ENCODE data around the gene CYP4V2. TPM values are rescaled to one million over a fixed set of nuclear protein-coding genes. Genes with fewer than 3 reads are reported as not detected.

The CYP4V2 gene
- total RNA-seq, 1 donor from 2014 or later: 13.3 TPM

DNA sequence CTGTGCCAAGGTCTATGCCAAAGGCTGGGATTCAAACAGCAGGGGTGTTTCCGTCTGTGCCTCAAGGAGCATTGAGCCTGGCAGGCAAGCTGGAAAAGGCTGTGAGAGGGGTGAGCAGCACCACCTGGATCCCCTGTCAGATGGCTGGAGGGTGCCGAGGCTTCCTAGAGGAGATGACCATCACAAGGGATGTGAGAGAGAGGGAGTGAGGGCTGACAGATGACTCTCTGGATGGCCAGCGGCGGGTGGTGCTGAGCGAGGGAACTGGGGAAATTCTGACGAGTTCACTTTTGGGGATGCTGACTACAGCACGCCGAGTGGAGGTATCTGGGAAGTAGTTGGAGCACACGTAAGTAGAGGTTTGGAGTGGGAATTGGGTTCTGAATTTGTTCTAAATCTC lies 22.6 kb upstream of the CYP4V2 start:
- H3K4me1 Mint-ChIP-seq (ENCODE audit: low read depth): no peaks in the 10 kb centered on the region
- no peaks in the 10 kb centered on the region for H3K27me3 Mint-ChIP-seq (ENCODE audit: low read depth)
- no peak overlapping the region for H3K4me3 Mint-ChIP-seq (ENCODE audit: unreplicated experiment)
- TF ChIP-seq, protein P1, sequence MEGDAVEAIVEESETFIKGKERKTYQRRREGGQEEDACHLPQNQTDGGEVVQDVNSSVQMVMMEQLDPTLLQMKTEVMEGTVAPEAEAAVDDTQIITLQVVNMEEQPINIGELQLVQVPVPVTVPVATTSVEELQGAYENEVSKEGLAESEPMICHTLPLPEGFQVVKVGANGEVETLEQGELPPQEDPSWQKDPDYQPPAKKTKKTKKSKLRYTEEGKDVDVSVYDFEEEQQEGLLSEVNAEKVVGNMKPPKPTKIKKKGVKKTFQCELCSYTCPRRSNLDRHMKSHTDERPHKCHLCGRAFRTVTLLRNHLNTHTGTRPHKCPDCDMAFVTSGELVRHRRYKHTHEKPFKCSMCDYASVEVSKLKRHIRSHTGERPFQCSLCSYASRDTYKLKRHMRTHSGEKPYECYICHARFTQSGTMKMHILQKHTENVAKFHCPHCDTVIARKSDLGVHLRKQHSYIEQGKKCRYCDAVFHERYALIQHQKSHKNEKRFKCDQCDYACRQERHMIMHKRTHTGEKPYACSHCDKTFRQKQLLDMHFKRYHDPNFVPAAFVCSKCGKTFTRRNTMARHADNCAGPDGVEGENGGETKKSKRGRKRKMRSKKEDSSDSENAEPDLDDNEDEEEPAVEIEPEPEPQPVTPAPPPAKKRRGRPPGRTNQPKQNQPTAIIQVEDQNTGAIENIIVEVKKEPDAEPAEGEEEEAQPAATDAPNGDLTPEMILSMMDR (IDR thresholded peaks at IDR 0.05): no peak
- H3K36me3 Mint-ChIP-seq (ENCODE audit: low read depth): peaks cover 4% of the 10 kb centered on the region
- DNase-seq (ENCODE audit: low spot score): no peak
- no peaks in the 10 kb centered on the region for H3K9me3 Mint-ChIP-seq (ENCODE audit: low read depth)
- no peak overlapping the region for H3K27ac Mint-ChIP-seq (ENCODE audit: unreplicated experiment)

GRCh38 chr4:186169333-186169944 lies 21.9 kb upstream of the CYP4V2 start:
- H3K9me3 Mint-ChIP-seq (ENCODE audit: low read depth): no peaks in the 10 kb centered on the region
- no peak overlapping the region for H3K4me3 Mint-ChIP-seq (ENCODE audit: unreplicated experiment)
- no peaks in the 10 kb centered on the region for H3K4me1 Mint-ChIP-seq (ENCODE audit: low read depth)
- H3K27me3 Mint-ChIP-seq (ENCODE audit: low read depth): no peaks in the 10 kb centered on the region
- H3K36me3 Mint-ChIP-seq (ENCODE audit: low read depth): peaks cover 3% of the 10 kb centered on the region
- TF ChIP-seq, protein P1 (IDR thresholded peaks at IDR 0.05): no peak
- no peak for DNase-seq (ENCODE audit: low spot score)
- no peak overlapping the region for H3K27ac Mint-ChIP-seq (ENCODE audit: unreplicated experiment)

- Mint-ChIP-seq H3K4me3 (ENCODE audit: unreplicated experiment) (no peak overlapping the region), H3K9me3 (ENCODE audit: low read depth) (no peaks in the 10 kb centered on the region), H3K36me3 (ENCODE audit: low read depth) (peaks cover 2% of the 10 kb centered on the region), H3K4me1 (ENCODE audit: low read depth) (no peaks in the 10 kb centered on the region), H3K27ac (ENCODE audit: unreplicated experiment) (no peak overlapping the region), H3K27me3 (ENCODE audit: low read depth) (no peaks in the 10 kb centered on the region)
- no peak for DNase-seq (ENCODE audit: low spot score)
- TF ChIP-seq, protein P1 (IDR thresholded peaks at IDR 0.05): no peak
Observed at GRCh38 chr4:186169945-186170802, 21.2 kb upstream of the CYP4V2 start.

GRCh38 chr4:186170966-186171365 lies 20.4 kb upstream of the CYP4V2 start:
- no peaks in the 10 kb centered on the region for H3K9me3 Mint-ChIP-seq (ENCODE audit: low read depth)
- peaks cover 2% of the 10 kb centered on the region for H3K36me3 Mint-ChIP-seq (ENCODE audit: low read depth)
- TF ChIP-seq, protein P1 (IDR thresholded peaks at IDR 0.05): no peak
- no peak for DNase-seq (ENCODE audit: low spot score)
- no peak overlapping the region for H3K27ac Mint-ChIP-seq (ENCODE audit: unreplicated experiment)
- H3K4me3 Mint-ChIP-seq (ENCODE audit: unreplicated experiment): no peak overlapping the region
- no peaks in the 10 kb centered on the region for H3K27me3 Mint-ChIP-seq (ENCODE audit: low read depth)
- H3K4me1 Mint-ChIP-seq (ENCODE audit: low read depth): no peaks in the 10 kb centered on the region

- no peak overlapping the region for H3K27ac Mint-ChIP-seq (ENCODE audit: unreplicated experiment)
- DNase-seq (ENCODE audit: low spot score): no peak
- no peaks in the 10 kb centered on the region for H3K9me3 Mint-ChIP-seq (ENCODE audit: low read depth)
- TF ChIP-seq, protein P1 (IDR thresholded peaks at IDR 0.05): no peak
- no peaks in the 10 kb centered on the region for H3K27me3 Mint-ChIP-seq (ENCODE audit: low read depth)
- peaks cover 2% of the 10 kb centered on the region for H3K36me3 Mint-ChIP-seq (ENCODE audit: low read depth)
- H3K4me3 Mint-ChIP-seq (ENCODE audit: unreplicated experiment): no peak overlapping the region
- peaks cover 3% of the 10 kb centered on the region for H3K4me1 Mint-ChIP-seq (ENCODE audit: low read depth)
Observed at GRCh38 chr4:186172546-186172945, 18.8 kb upstream of the CYP4V2 start.
